ENCODE measurements around the gene HAUS7.

The HAUS7 gene

GRCh38 chrX:153440556-153441135 is 29.7 kb downstream of the HAUS7 start:
- no peak for DNase-seq
- H3K36me3 ChIP-seq (ENCODE audit: control insufficient read depth in 1 of 2, insufficient read depth in 2 of 2, low read depth in 1 of 2, low read length in 2 of 2), result peaks cover 0 to 6% of the 10 kb centered on the region in 2 experiments

GRCh38 chrX:153439977-153440376 is 30.4 kb downstream of the HAUS7 start:
- H2BK5ac ChIP-seq (ENCODE audit: low read depth, low read length, poor library complexity, severe bottlenecking), result no peak overlapping the region
- peak overlapping the region in 1 of 2 experiments; percentile 60 for H3K14ac ChIP-seq (ENCODE audit: low read length in 2 of 2)
- no peaks in the 10 kb centered on the region for H3K79me1 ChIP-seq (replicated peaks; ENCODE audit: low read length, poor library complexity, severe bottlenecking)
- H3K9me3 ChIP-seq (ENCODE audit: control insufficient read depth, low read length), result no peaks in the 10 kb centered on the region
- H4K91ac ChIP-seq (ENCODE audit: low read length), result no peak overlapping the region
- H2BK120ac ChIP-seq (ENCODE audit: low read depth, low read length), result no peak overlapping the region
- H3K9ac ChIP-seq (ENCODE audit: low read length), result no peak overlapping the region
- no peak overlapping the region for H3K4me2 ChIP-seq (ENCODE audit: low read length, poor library complexity, severe bottlenecking)
- no peak overlapping the region for H2BK15ac ChIP-seq (ENCODE audit: low read depth, poor library complexity, severe bottlenecking)
- H2AK5ac ChIP-seq (ENCODE audit: low read length, severe bottlenecking), result no peak overlapping the region
- no peaks in the 10 kb centered on the region for H3K4me1 ChIP-seq (ENCODE audit: control insufficient read depth, insufficient read depth, low read depth, low read length)
- no peak overlapping the region for H3K23ac ChIP-seq (ENCODE audit: low read length in 2 of 2)
- H2AFZ ChIP-seq (ENCODE audit: low read depth, low read length), result no peak overlapping the region
- H3K18ac ChIP-seq (ENCODE audit: low read depth in 1 of 2, low read length in 2 of 2), result no peak overlapping the region
- H3K4ac ChIP-seq (ENCODE audit: low read depth in 1 of 2, low read length in 2 of 2), result no peak overlapping the region
- no peak overlapping the region for H2BK12ac ChIP-seq (ENCODE audit: low read length in 2 of 2)
- no peak overlapping the region for H3K4me3 ChIP-seq (ENCODE audit: insufficient read depth in 1 of 2, low read depth in 1 of 2, low read length in 2 of 2)
- H4K8ac ChIP-seq (ENCODE audit: low read length), result no peak overlapping the region
- peaks cover 0 to 5% of the 10 kb centered on the region in 2 experiments for H3K36me3 ChIP-seq (ENCODE audit: control insufficient read depth in 1 of 2, insufficient read depth in 2 of 2, low read depth in 1 of 2, low read length in 2 of 2)
- H3K27me3 ChIP-seq (ENCODE audit: control insufficient read depth in 1 of 2, insufficient read depth in 1 of 2, low read length in 2 of 2), result peaks cover 0 to 59% of the 10 kb centered on the region in 2 experiments
- DNase-seq, result no peak
- no peak overlapping the region for H3K27ac ChIP-seq (ENCODE audit: low read length, poor library complexity, severe bottlenecking)
- WGBS, result 93% methylated on average over 4 of the region's 4 CpGs

More at GRCh38 chrX:153440556-153441135, 29.7 kb downstream of the HAUS7 start:
- Histone ChIP-seq H3K4me1 (ENCODE audit: control insufficient read depth, insufficient read depth, low read depth, low read length) (no peaks in the 10 kb centered on the region), H3K18ac (ENCODE audit: low read depth in 1 of 2, low read length in 2 of 2) (no peak overlapping the region), H3K79me1 (replicated peaks; ENCODE audit: low read length, poor library complexity, severe bottlenecking) (no peaks in the 10 kb centered on the region), H3K4me3 (ENCODE audit: insufficient read depth in 1 of 2, low read depth in 1 of 2, low read length in 2 of 2) (no peak overlapping the region), H3K27me3 (ENCODE audit: control insufficient read depth in 1 of 2, insufficient read depth in 1 of 2, low read length in 2 of 2) (peaks cover 0 to 54% of the 10 kb centered on the region in 2 experiments), H2AFZ (ENCODE audit: low read depth, low read length) (no peak overlapping the region), H3K27ac (ENCODE audit: low read length, poor library complexity, severe bottlenecking) (no peak overlapping the region), H3K14ac (ENCODE audit: low read length in 2 of 2) (no peak overlapping the region), H2BK12ac (ENCODE audit: low read length in 2 of 2) (no peak overlapping the region), H3K9me3 (ENCODE audit: control insufficient read depth, low read length) (no peaks in the 10 kb centered on the region), H4K8ac (ENCODE audit: low read length) (no peak overlapping the region), H3K4ac (ENCODE audit: low read depth in 1 of 2, low read length in 2 of 2) (no peak overlapping the region), H3K23ac (ENCODE audit: low read length in 2 of 2) (no peak overlapping the region), H3K9ac (ENCODE audit: low read length) (no peak overlapping the region), H2BK5ac (ENCODE audit: low read depth, low read length, poor library complexity, severe bottlenecking) (no peak overlapping the region), H2BK15ac (ENCODE audit: low read depth, poor library complexity, severe bottlenecking) (no peak overlapping the region), H2AK5ac (ENCODE audit: low read length, severe bottlenecking) (no peak overlapping the region), H3K4me2 (ENCODE audit: low read length, poor library complexity, severe bottlenecking) (no peak overlapping the region), H4K91ac (ENCODE audit: low read length) (no peak overlapping the region), H2BK120ac (ENCODE audit: low read depth, low read length) (no peak overlapping the region)
- WGBS, result 91% methylated on average over 11 of the region's 13 CpGs

DNA sequence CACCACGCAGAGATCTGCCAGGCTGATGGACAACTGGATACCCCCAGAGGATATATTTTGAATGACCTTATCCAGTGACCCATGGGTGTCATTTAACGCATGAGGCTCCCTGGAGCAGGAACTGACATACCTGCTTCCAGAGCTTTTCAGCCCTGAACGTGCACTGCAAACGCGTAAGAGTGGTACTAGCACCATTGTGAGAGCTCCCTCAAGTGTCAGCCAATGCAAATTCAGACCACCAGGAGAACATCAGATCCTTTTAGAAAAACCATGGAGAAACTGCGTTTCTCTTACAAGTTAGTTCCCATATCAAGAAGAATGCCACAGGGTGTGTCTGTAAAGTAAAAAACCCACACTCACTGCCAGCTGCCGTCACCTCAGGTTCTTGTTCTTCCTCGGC is 31.8 kb downstream of the HAUS7 start:
- H3K9me3 ChIP-seq (ENCODE audit: control insufficient read depth, low read length), result no peaks in the 10 kb centered on the region
- no peak overlapping the region for H4K8ac ChIP-seq (ENCODE audit: low read length)
- no peak overlapping the region for H2BK120ac ChIP-seq (ENCODE audit: low read depth, low read length)
- no peak overlapping the region for H3K27ac ChIP-seq (ENCODE audit: low read length, poor library complexity, severe bottlenecking)
- no peaks in the 10 kb centered on the region for H3K79me1 ChIP-seq (replicated peaks; ENCODE audit: low read length, poor library complexity, severe bottlenecking)
- peaks cover 0 to 74% of the 10 kb centered on the region in 2 experiments for H3K27me3 ChIP-seq (ENCODE audit: control insufficient read depth in 1 of 2, insufficient read depth in 1 of 2, low read length in 2 of 2)
- no peak overlapping the region for H2BK12ac ChIP-seq (ENCODE audit: low read length in 2 of 2)
- H3K36me3 ChIP-seq (ENCODE audit: control insufficient read depth in 1 of 2, insufficient read depth in 2 of 2, low read depth in 1 of 2, low read length in 2 of 2), result no peaks in the 10 kb centered on the region
- H3K4me3 ChIP-seq (ENCODE audit: insufficient read depth in 1 of 2, low read depth in 1 of 2, low read length in 2 of 2), result no peak overlapping the region
- no peak overlapping the region for H4K91ac ChIP-seq (ENCODE audit: low read length)
- H2AK5ac ChIP-seq (ENCODE audit: low read length, severe bottlenecking), result no peak overlapping the region
- H3K9ac ChIP-seq (ENCODE audit: low read length), result no peak overlapping the region
- DNase-seq, result peak; percentile 11
- H2BK15ac ChIP-seq (ENCODE audit: low read depth, poor library complexity, severe bottlenecking), result no peak overlapping the region
- H3K18ac ChIP-seq (ENCODE audit: low read depth in 1 of 2, low read length in 2 of 2), result no peak overlapping the region
- no peak overlapping the region for H3K14ac ChIP-seq (ENCODE audit: low read length in 2 of 2)
- no peaks in the 10 kb centered on the region for H3K4me1 ChIP-seq (ENCODE audit: control insufficient read depth, insufficient read depth, low read depth, low read length)
- no peak overlapping the region for H3K4me2 ChIP-seq (ENCODE audit: low read length, poor library complexity, severe bottlenecking)
- H2BK5ac ChIP-seq (ENCODE audit: low read depth, low read length, poor library complexity, severe bottlenecking), result no peak overlapping the region
- H3K23ac ChIP-seq (ENCODE audit: low read length in 2 of 2), result no peak overlapping the region
- H2AFZ ChIP-seq (ENCODE audit: low read depth, low read length), result peak overlapping the region; percentile 42
- H3K4ac ChIP-seq (ENCODE audit: low read depth in 1 of 2, low read length in 2 of 2), result no peak overlapping the region
- 43% methylated on average over 8 of the region's 8 CpGs for WGBS

DNA sequence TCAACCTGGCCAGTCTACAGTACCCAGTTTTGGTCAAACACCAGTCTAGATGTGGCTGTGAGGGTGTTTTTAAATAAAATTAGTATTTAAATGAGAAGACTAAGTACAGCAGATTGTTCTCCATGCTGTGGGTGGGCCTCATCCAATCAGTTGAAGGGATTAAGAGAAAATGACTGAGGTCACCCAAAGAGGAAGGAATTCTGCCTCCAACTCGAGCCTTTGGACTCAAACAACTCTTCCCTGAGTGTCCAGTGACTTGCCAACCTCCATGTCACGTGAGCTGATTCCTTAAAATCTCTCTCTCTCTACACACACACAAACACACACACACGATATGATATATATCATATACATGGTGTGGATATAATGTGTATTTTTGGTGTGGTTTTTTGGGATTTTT is 34.5 kb downstream of the HAUS7 start:
- no peak overlapping the region for H2BK120ac ChIP-seq (ENCODE audit: low read depth, low read length)
- no peak overlapping the region for H2BK12ac ChIP-seq (ENCODE audit: low read length in 2 of 2)
- no peak overlapping the region for H4K8ac ChIP-seq (ENCODE audit: low read length)
- H3K27me3 ChIP-seq (ENCODE audit: control insufficient read depth in 1 of 2, insufficient read depth in 1 of 2, low read length in 2 of 2), result peaks cover 0 to 67% of the 10 kb centered on the region in 2 experiments
- DNase-seq, result no peak
- no peak overlapping the region for H3K14ac ChIP-seq (ENCODE audit: low read length in 2 of 2)
- no peak overlapping the region for H2AK5ac ChIP-seq (ENCODE audit: low read length, severe bottlenecking)
- H3K9ac ChIP-seq (ENCODE audit: low read length), result no peak overlapping the region
- H3K18ac ChIP-seq (ENCODE audit: low read depth in 1 of 2, low read length in 2 of 2), result no peak overlapping the region
- no peaks in the 10 kb centered on the region for H3K36me3 ChIP-seq (ENCODE audit: control insufficient read depth in 1 of 2, insufficient read depth in 2 of 2, low read depth in 1 of 2, low read length in 2 of 2)
- H3K79me1 ChIP-seq (replicated peaks; ENCODE audit: low read length, poor library complexity, severe bottlenecking), result no peaks in the 10 kb centered on the region
- H3K4ac ChIP-seq (ENCODE audit: low read depth in 1 of 2, low read length in 2 of 2), result no peak overlapping the region
- H3K9me3 ChIP-seq (ENCODE audit: control insufficient read depth, low read length), result peaks cover 9% of the 10 kb centered on the region
- H3K23ac ChIP-seq (ENCODE audit: low read length in 2 of 2), result no peak overlapping the region
- no peak overlapping the region for H3K4me2 ChIP-seq (ENCODE audit: low read length, poor library complexity, severe bottlenecking)
- no peak overlapping the region for H2BK5ac ChIP-seq (ENCODE audit: low read depth, low read length, poor library complexity, severe bottlenecking)
- no peak overlapping the region for H2AFZ ChIP-seq (ENCODE audit: low read depth, low read length)
- no peaks in the 10 kb centered on the region for H3K4me1 ChIP-seq (ENCODE audit: control insufficient read depth, insufficient read depth, low read depth, low read length)
- WGBS, result no CpG with 5 or more reads among the region's 3 CpGs
- H3K27ac ChIP-seq (ENCODE audit: low read length, poor library complexity, severe bottlenecking), result no peak overlapping the region
- no peak overlapping the region for H2BK15ac ChIP-seq (ENCODE audit: low read depth, poor library complexity, severe bottlenecking)
- H4K91ac ChIP-seq (ENCODE audit: low read length), result no peak overlapping the region
- no peak overlapping the region for H3K4me3 ChIP-seq (ENCODE audit: insufficient read depth in 1 of 2, low read depth in 1 of 2, low read length in 2 of 2)

Measured in mesenchymal stem cell (in vitro differentiated cells and primary cell).